Neural progenitor cell (in vitro differentiated cells): ENCODE results near the gene FAM161A. TPM values are rescaled to one million over a fixed set of nuclear protein-coding genes. Genes with fewer than 3 reads are reported as not detected.

ENCODE experiments used
- DNase-seq: peaks from one replicate; pipeline ENCODE4 v3.0.0-alpha.2; 2016; ENCODE audit warnings: low spot score
- H2AFZ ChIP-seq: fragments of 200-600 bp; sonication (generic); replicated peaks from 2 replicates; pipeline ENCODE4 v1.6.1; 2016; ENCODE audit warnings: antibody characterized with exemption
- H3F3A ChIP-seq: fragments of 200-600 bp; sonication (generic); 2 replicates; pipeline ENCODE4 v1.6.1; 2016; ENCODE audit warnings: antibody characterized with exemption, low read depth
- H3K27ac ChIP-seq: fragments of 200-600 bp; sonication (generic); 2 replicates; pipeline ENCODE4 v1.5.1; 2016; ENCODE audit warnings: mild to moderate bottlenecking
- H3K27me3 ChIP-seq: fragments of 200-600 bp; sonication (generic); 2 replicates; pipeline ENCODE4 v1.6.1; 2016; ENCODE audit warnings: mild to moderate bottlenecking, moderate library complexity
- H3K36me3 ChIP-seq: fragments of 200-600 bp; sonication (generic); 2 replicates; pipeline ENCODE4 v1.5.1; 2016
- H3K4me1 ChIP-seq: fragments of 200-600 bp; sonication (generic); 2 replicates; pipeline ENCODE4 v1.6.1; 2016; ENCODE audit warnings: mixed run types
- H3K4me2 ChIP-seq: fragments of 200-600 bp; sonication (generic); 2 replicates; pipeline ENCODE4 v1.6.1; 2016
- H3K4me3 ChIP-seq: fragments of 200-600 bp; sonication (generic); 2 replicates; pipeline ENCODE4 v1.5.1; 2016
- H3K79me2 ChIP-seq: fragments of 200-600 bp; sonication (generic); 2 replicates; pipeline ENCODE4 v1.6.1; 2016; ENCODE audit warnings: low read depth
- H3K9ac ChIP-seq: fragments of 200-600 bp; sonication (generic); 2 replicates; pipeline ENCODE4 v1.6.1; 2016
- H3K9me3 ChIP-seq: fragments of 200-600 bp; sonication (generic); 2 replicates; pipeline ENCODE4 v1.5.1; 2016; ENCODE audit warnings: low read depth
- H4K20me1 ChIP-seq: fragments of 200-600 bp; sonication (generic); 2 replicates; pipeline ENCODE4 v1.6.1; 2016; ENCODE audit warnings: low read depth
- H3K27ac Mint-ChIP-seq: 3 replicates; pipeline ENCODE4 v1.8.0; 2021; ENCODE audit warnings: mixed read lengths
- H3K27me3 Mint-ChIP-seq: 2 replicates; pipeline ENCODE4 v1.8.0; 2022; ENCODE audit warnings: low read depth, mild to moderate bottlenecking, inconsistent platforms, moderate library complexity, mixed read lengths; ENCODE audit not compliant: insufficient read depth
- H3K36me3 Mint-ChIP-seq: 3 replicates; pipeline ENCODE4 v1.8.0; 2021; ENCODE audit warnings: mixed read lengths
- H3K4me1 Mint-ChIP-seq: 3 replicates; pipeline ENCODE4 v1.8.0; 2021; ENCODE audit warnings: mixed read lengths
- H3K4me3 Mint-ChIP-seq: 3 replicates; pipeline ENCODE4 v1.8.0; 2021; ENCODE audit warnings: mild to moderate bottlenecking, moderate library complexity, mixed read lengths
- H3K9me3 Mint-ChIP-seq: 3 replicates; pipeline ENCODE4 v1.8.0; 2020; ENCODE audit warnings: mixed read lengths
- EZH2 ChIP-seq: fragments of 200-600 bp; sonication (generic); IDR thresholded peaks from 2 replicates; pipeline ENCODE4 v1.6.1; 2017; ENCODE audit warnings: antibody characterized with exemption, mild to moderate bottlenecking, moderate library complexity
- EZH2phosphoT487 ChIP-seq: fragments of 200-600 bp; sonication (generic); IDR thresholded peaks from 2 replicates; pipeline ENCODE4 v1.6.1; 2017; ENCODE audit warnings: antibody characterized with exemption
- total RNA-seq: library from RNA; depleted of rRNA; stranded (reverse); fragments of >200 nt; gene quantifications from 2 replicates; pipeline ENCODE4 v1.2.3, GENCODE V29; 2015; ENCODE audit warnings: low replicate concordance
- TF ChIP-seq, protein P1 (sequence below): fragments of 200-600 bp; sonication (generic); IDR thresholded peaks from 2 replicates; pipeline ENCODE4 v1.5.1; 2017; ENCODE audit warnings: antibody characterized with exemption, mild to moderate bottlenecking

Gene FAM161A, protein sequence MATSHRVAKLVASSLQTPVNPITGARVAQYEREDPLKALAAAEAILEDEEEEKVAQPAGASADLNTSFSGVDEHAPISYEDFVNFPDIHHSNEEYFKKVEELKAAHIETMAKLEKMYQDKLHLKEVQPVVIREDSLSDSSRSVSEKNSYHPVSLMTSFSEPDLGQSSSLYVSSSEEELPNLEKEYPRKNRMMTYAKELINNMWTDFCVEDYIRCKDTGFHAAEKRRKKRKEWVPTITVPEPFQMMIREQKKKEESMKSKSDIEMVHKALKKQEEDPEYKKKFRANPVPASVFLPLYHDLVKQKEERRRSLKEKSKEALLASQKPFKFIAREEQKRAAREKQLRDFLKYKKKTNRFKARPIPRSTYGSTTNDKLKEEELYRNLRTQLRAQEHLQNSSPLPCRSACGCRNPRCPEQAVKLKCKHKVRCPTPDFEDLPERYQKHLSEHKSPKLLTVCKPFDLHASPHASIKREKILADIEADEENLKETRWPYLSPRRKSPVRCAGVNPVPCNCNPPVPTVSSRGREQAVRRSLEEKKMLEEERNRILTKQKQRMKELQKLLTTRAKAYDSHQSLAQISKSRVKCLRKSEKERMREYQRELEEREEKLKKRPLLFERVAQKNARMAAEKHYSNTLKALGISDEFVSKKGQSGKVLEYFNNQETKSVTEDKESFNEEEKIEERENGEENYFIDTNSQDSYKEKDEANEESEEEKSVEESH
- 19.6 and 23.3 TPM in 2 replicates for total RNA-seq

DNA sequence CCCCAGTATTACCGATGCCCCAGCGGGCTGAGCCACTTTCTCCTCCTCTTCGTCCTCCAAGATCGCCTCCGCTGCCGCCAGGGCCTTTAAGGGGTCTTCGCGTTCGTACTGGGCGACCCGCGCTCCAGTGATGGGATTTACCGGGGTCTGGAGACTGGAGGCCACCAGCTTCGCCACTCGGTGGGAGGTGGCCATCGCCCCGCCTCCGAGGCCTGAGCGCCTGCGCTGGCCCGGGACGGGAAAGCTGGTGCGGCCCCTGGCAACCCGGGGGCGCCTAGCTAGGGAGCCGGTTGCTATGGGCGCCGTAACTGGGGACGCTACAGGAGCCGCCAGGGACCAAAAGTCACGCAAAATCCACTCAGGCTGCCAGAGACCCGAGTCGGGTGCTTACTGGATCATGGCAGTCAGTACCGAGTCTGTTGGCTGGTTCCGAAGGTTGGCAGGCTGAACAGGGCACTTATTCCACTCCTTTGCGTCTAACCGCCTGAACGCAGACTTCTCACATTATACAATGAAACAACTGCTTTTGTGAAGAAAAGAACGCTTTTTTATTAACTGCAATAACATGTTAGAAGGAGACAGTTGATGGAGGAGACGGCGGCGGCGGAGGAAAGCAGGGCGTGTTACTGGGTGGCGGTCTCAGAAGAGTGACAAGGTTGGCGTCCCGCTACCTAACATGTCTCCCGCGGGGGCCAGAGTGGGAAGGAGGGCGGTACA lies at the start of gene FAM161A:
FAM161A (minus strand) TSS at position 214 of the 717 bp plus-strand sequence; CDS start at position 195, 19 bp downstream.
- Histone ChIP-seq H3K27ac (peak within 1 kb of the TSS; percentile 46), H3K9me3 (no peaks in the 10 kb centered on the region), H3K9ac (peak within 1 kb of the TSS; percentile 15), H4K20me1 (no peaks in the 10 kb centered on the region), H3K79me2 (peaks cover 12% of the 10 kb centered on the region), H3K4me3 (peak within 1 kb of the TSS; percentile 87), H3K4me1 (no peaks in the 10 kb centered on the region), H3F3A (peaks cover 31% of the 10 kb centered on the region), H2AFZ (peak within 1 kb of the TSS; percentile 91), H3K4me2 (peak within 1 kb of the TSS; percentile 94), H3K27me3 (no peaks in the 10 kb centered on the region), H3K36me3 (no peaks in the 10 kb centered on the region)
- TF ChIP-seq, protein P1, sequence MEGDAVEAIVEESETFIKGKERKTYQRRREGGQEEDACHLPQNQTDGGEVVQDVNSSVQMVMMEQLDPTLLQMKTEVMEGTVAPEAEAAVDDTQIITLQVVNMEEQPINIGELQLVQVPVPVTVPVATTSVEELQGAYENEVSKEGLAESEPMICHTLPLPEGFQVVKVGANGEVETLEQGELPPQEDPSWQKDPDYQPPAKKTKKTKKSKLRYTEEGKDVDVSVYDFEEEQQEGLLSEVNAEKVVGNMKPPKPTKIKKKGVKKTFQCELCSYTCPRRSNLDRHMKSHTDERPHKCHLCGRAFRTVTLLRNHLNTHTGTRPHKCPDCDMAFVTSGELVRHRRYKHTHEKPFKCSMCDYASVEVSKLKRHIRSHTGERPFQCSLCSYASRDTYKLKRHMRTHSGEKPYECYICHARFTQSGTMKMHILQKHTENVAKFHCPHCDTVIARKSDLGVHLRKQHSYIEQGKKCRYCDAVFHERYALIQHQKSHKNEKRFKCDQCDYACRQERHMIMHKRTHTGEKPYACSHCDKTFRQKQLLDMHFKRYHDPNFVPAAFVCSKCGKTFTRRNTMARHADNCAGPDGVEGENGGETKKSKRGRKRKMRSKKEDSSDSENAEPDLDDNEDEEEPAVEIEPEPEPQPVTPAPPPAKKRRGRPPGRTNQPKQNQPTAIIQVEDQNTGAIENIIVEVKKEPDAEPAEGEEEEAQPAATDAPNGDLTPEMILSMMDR = no peak
- TF ChIP-seq EZH2 (no peak), EZH2phosphoT487 (no peak)
- Mint-ChIP-seq H3K27me3 (peaks cover 4% of the 10 kb centered on the region), H3K4me3 (peak within 1 kb of the TSS; percentile 92), H3K27ac (peak within 1 kb of the TSS; percentile 94), H3K9me3 (no peaks in the 10 kb centered on the region), H3K4me1 (peaks cover 10% of the 10 kb centered on the region), H3K36me3 (peaks cover 2% of the 10 kb centered on the region)
- DNase-seq = peak; percentile 96

DNA sequence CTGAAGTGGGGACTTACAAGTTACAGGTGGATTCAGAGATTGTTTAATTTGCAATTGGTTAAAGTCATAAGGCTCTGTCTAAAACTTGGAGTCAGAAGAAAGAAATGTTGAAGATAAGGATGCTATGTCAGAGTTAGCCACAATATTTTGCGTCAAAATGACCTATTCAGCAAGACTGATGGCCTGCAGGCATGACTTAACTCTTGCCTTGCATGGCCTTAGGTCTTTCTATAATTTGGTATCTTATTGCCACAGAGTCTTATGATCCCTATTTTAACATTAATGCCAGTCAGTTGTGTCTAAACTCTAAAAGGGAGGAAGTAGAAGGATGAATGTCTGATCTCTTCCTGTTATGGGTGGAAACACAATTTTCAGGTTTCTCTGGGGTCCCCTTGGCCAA lies 46.4 kb upstream of the FAM161A start:
- H2AFZ ChIP-seq = no peak overlapping the region
- TF ChIP-seq, protein P1 = no peak
- TF ChIP-seq EZH2 (no peak), EZH2phosphoT487 (no peak)
- no peaks in the 10 kb centered on the region for H3K79me2 ChIP-seq
- H3K9me3 ChIP-seq = no peaks in the 10 kb centered on the region
- Mint-ChIP-seq H3K4me1 (peaks cover 2% of the 10 kb centered on the region), H3K36me3 (no peaks in the 10 kb centered on the region), H3K9me3 (no peaks in the 10 kb centered on the region), H3K27me3 (peaks cover 2% of the 10 kb centered on the region), H3K4me3 (no peak overlapping the region), H3K27ac (no peak overlapping the region)
- no peak overlapping the region for H3K4me2 ChIP-seq
- H3K27me3 ChIP-seq = no peaks in the 10 kb centered on the region
- no peaks in the 10 kb centered on the region for H3F3A ChIP-seq
- no peak overlapping the region for H3K27ac ChIP-seq
- H3K4me3 ChIP-seq = no peak overlapping the region
- H4K20me1 ChIP-seq = no peaks in the 10 kb centered on the region
- no peaks in the 10 kb centered on the region for H3K4me1 ChIP-seq
- no peak overlapping the region for H3K9ac ChIP-seq
- DNase-seq = no peak
- H3K36me3 ChIP-seq = no peaks in the 10 kb centered on the region

DNA sequence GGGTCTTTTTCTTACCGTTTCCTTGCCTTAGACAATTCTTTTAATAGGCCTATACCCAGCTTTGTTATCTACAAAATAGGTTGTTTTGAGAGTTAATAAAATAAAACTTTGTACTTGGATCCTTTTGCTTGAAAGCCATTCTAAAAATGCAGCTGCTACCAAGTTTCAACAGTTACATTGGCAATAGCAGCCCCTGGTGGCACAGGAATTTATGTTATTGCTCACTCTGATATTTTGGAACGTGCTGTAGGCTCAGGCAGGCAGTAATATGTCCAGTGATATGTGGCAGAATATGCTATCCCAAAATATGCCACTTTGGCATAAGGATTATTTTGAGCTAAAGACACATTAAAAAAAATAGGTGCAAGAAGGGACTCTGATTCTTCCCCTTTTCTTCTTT lies 45.0 kb upstream of the FAM161A start:
- H3K27me3 Mint-ChIP-seq = peaks cover 4% of the 10 kb centered on the region
- DNase-seq = no peak
- Histone ChIP-seq H3K9ac (no peak overlapping the region), H3K27ac (no peak overlapping the region), H4K20me1 (no peaks in the 10 kb centered on the region), H3K79me2 (no peaks in the 10 kb centered on the region), H3K4me2 (no peak overlapping the region), H3K36me3 (no peaks in the 10 kb centered on the region), H3F3A (no peaks in the 10 kb centered on the region), H2AFZ (no peak overlapping the region), H3K4me1 (no peaks in the 10 kb centered on the region), H3K27me3 (no peaks in the 10 kb centered on the region), H3K9me3 (no peaks in the 10 kb centered on the region), H3K4me3 (no peak overlapping the region)
- no peaks in the 10 kb centered on the region for H3K4me1 Mint-ChIP-seq
- TF ChIP-seq EZH2 (no peak), EZH2phosphoT487 (no peak)
- TF ChIP-seq, protein P1 = peak; percentile 40
- H3K4me3 Mint-ChIP-seq = no peak overlapping the region
- no peak overlapping the region for H3K27ac Mint-ChIP-seq
- no peaks in the 10 kb centered on the region for H3K36me3 Mint-ChIP-seq
- H3K9me3 Mint-ChIP-seq = no peaks in the 10 kb centered on the region
